ENCODE data around the gene UQCRQ.

DNA sequence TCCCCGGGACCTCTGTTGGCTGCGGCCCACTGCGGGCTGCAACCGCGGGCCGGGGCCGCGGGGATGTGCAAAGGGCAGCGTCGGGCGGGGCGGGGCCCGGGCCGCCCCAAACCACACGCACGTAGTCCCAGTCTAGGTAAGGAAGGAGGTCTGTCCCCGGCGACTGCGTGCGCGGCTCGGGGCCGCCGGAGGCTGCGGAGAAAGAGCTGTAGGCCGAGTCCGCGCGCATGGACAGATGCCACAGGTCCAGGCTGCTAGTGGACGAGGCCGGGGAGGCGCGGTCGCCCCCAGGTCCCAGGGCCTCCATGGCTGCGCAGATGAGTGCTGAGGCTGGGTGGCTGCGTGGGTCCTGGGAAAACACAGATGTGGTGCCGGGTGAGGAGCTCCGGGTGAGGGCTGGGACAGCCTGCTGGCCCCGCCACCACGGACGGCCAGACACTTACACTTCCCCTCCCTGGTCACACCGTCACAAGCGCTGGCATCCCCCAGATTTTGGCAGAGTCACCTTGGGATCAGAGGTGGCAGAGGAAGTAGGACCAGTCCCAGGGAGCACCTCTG lies 40.5 kb upstream of the UQCRQ start:
- TF ChIP-seq CTCF (IDR thresholded peaks at IDR 0.05) = no peak
- no peak for TF ChIP-seq POLR2A (IDR thresholded peaks at IDR 0.05)

Data from adrenal gland (tissue), 5 donors.